SK-N-SH treated with all-trans-retinoic acid at 6 μM for 48 hours (cell line): ENCODE results near the gene FOXG1.

Source experiments
- ATAC-seq: fragments of 200-7000 bp; cut with Tn5 transposase; 3 replicates; pipeline ENCODE4 v1.9.1; 2020; ENCODE audit warnings: mild to moderate bottlenecking, moderate library complexity
- ARNTL ChIP-seq: fragments of 450-650 bp; formaldehyde crosslinking; IDR thresholded peaks from 2 replicates; pipeline ENCODE4 v1.5.0; 2020; ENCODE audit warnings: low read depth, mild to moderate bottlenecking, moderate library complexity, borderline replicate concordance
- BACH2 ChIP-seq: fragments of 250-450 bp; sonication (Bioruptor Pico); IDR thresholded peaks from 2 replicates; pipeline ENCODE4 v1.9.0; 2021; ENCODE audit warnings: mild to moderate bottlenecking, borderline replicate concordance
- CSDC2 ChIP-seq: fragments of 250-450 bp; sonication (Bioruptor Pico); IDR thresholded peaks from 2 replicates; pipeline ENCODE4 v1.5.0; 2020; ENCODE audit warnings: mild to moderate bottlenecking, moderate library complexity
- CSRNP3 ChIP-seq: fragments of 250-450 bp; sonication (Bioruptor Pico); IDR thresholded peaks from 2 replicates; pipeline ENCODE4 v1.5.1; 2021; ENCODE audit warnings: mild to moderate bottlenecking, moderate library complexity
- ESRRG ChIP-seq: fragments of 250-450 bp; sonication (Bioruptor Pico); IDR thresholded peaks from 2 replicates; pipeline ENCODE4 v1.6.1; 2021; ENCODE audit warnings: mild to moderate bottlenecking
- GLIS3 ChIP-seq: fragments of 250-450 bp; sonication (Bioruptor Pico); IDR thresholded peaks from 2 replicates; pipeline ENCODE4 v1.5.0; 2020; ENCODE audit warnings: mild to moderate bottlenecking, moderate library complexity
- ISL1 ChIP-seq: fragments of 250-450 bp; sonication (Bioruptor Pico); IDR thresholded peaks from 2 replicates; pipeline ENCODE4 v2.1.2; 2022; ENCODE audit warnings: mild to moderate bottlenecking, moderate library complexity
- OSR1 ChIP-seq: fragments of 250-450 bp; sonication (Bioruptor Pico); IDR thresholded peaks from 2 replicates; pipeline ENCODE4 v1.8.0; 2022; ENCODE audit warnings: moderate library complexity, mild to moderate bottlenecking, inconsistent platforms
- RARB ChIP-seq: fragments of 250-450 bp; sonication (Bioruptor Pico); IDR thresholded peaks from 2 replicates; pipeline ENCODE4 v1.8.0; 2021; ENCODE audit warnings: mild to moderate bottlenecking, moderate library complexity
- SNAI2 ChIP-seq: fragments of 250-450 bp; sonication (Bioruptor Pico); IDR thresholded peaks from 2 replicates; pipeline ENCODE4 v1.5.0; 2020; ENCODE audit warnings: mild to moderate bottlenecking, moderate library complexity
- TCF4 ChIP-seq: fragments of 250-450 bp; sonication (Bioruptor Pico); IDR thresholded peaks from 2 replicates; pipeline ENCODE4 v1.8.0; 2021; ENCODE audit warnings: mild to moderate bottlenecking, moderate library complexity, borderline replicate concordance
- TOX ChIP-seq: fragments of 250-450 bp; sonication (Bioruptor Pico); IDR thresholded peaks from 2 replicates; pipeline ENCODE4 v1.8.0; 2021; ENCODE audit warnings: mild to moderate bottlenecking, moderate library complexity, borderline replicate concordance
- TSHZ2 ChIP-seq: fragments of 250-450 bp; sonication (Bioruptor Pico); IDR thresholded peaks from 2 replicates; pipeline ENCODE4 v1.5.0; 2020; ENCODE audit warnings: mild to moderate bottlenecking, moderate library complexity
- ZFP3 ChIP-seq: fragments of 250-450 bp; sonication (Bioruptor Pico); IDR thresholded peaks from 2 replicates; pipeline ENCODE4 v1.5.0; 2020; ENCODE audit warnings: mild to moderate bottlenecking, moderate library complexity
- ZFP30 ChIP-seq: fragments of 450-650 bp; formaldehyde crosslinking; IDR thresholded peaks from 2 replicates; pipeline ENCODE4 v1.5.0; 2022; ENCODE audit warnings: mild to moderate bottlenecking, moderate library complexity
- ZNF565 ChIP-seq: fragments of 450-650 bp; formaldehyde crosslinking; conservative IDR thresholded peaks from 2 replicates; pipeline ENCODE4 v1.5.0; 2020; ENCODE audit warnings: low read depth, mild to moderate bottlenecking, moderate library complexity
- ZNF70 ChIP-seq: fragments of 450-650 bp; formaldehyde crosslinking; IDR thresholded peaks from 2 replicates; pipeline ENCODE4 v1.5.0; 2020; ENCODE audit warnings: mild to moderate bottlenecking, moderate library complexity
- TF ChIP-seq, protein P1 (sequence below): fragments of 250-450 bp; sonication (Bioruptor Pico); IDR thresholded peaks from 2 replicates; pipeline ENCODE4 v1.8.0; 2020; ENCODE audit warnings: mild to moderate bottlenecking, moderate library complexity, borderline replicate concordance

Gene FOXG1

GRCh38 chr14:28807518-28807917 lies 40.9 kb downstream of the FOXG1 start:
- no peak for ATAC-seq
- TF ChIP-seq ARNTL (CRISPR knock-in tag) (no peak), CSRNP3 (CRISPR knock-in tag) (no peak), ZNF565 (CRISPR knock-in tag) (no peak), ISL1 (CRISPR knock-in tag) (no peak), SNAI2 (CRISPR knock-in tag) (no peak), TSHZ2 (CRISPR knock-in tag) (no peak), RARB (CRISPR knock-in tag) (no peak), ZFP30 (no peak), ESRRG (no peak), CSDC2 (no peak), ZFP3 (CRISPR knock-in tag) (no peak), ZNF70 (CRISPR knock-in tag) (no peak), TOX (CRISPR knock-in tag) (no peak)
- TF ChIP-seq, all 23 proteins: peak for 0

DNA sequence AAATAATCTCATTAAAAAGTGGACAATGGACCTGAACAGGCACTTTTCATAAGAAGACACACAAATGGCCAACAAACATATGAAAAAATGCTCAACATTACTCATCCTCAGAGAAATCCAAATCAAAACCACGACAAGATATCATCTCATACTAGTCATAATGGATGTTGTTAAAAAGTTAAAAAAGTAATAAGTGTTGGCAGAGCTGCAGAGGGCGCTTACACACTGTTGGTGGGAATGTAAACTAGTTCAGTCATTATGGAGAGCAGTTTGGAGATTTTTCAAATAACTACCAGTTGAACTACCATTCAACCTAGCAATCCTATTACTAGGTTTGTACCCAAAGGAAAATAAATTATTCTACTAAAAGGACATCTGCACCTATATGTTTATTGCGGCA lies 47.2 kb downstream of the FOXG1 start:
- ATAC-seq, result no peak
- TF ChIP-seq SNAI2 (CRISPR knock-in tag), result no peak
- no peak for TF ChIP-seq GLIS3 (CRISPR knock-in tag)
- TF ChIP-seq OSR1, result no peak
- no peak for TF ChIP-seq ZFP30
- TF ChIP-seq ISL1 (CRISPR knock-in tag), result no peak
- no peak for TF ChIP-seq TCF4
- TF ChIP-seq, protein P1, sequence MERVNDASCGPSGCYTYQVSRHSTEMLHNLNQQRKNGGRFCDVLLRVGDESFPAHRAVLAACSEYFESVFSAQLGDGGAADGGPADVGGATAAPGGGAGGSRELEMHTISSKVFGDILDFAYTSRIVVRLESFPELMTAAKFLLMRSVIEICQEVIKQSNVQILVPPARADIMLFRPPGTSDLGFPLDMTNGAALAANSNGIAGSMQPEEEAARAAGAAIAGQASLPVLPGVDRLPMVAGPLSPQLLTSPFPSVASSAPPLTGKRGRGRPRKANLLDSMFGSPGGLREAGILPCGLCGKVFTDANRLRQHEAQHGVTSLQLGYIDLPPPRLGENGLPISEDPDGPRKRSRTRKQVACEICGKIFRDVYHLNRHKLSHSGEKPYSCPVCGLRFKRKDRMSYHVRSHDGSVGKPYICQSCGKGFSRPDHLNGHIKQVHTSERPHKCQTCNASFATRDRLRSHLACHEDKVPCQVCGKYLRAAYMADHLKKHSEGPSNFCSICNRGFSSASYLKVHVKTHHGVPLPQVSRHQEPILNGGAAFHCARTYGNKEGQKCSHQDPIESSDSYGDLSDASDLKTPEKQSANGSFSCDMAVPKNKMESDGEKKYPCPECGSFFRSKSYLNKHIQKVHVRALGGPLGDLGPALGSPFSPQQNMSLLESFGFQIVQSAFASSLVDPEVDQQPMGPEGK (CRISPR knock-in tag), result no peak
- TF ChIP-seq ZNF565 (CRISPR knock-in tag), result no peak
- TF ChIP-seq TOX (CRISPR knock-in tag), result no peak
- TF ChIP-seq BACH2 (CRISPR knock-in tag), result no peak
